DND-41 (cell line): ENCODE measurements around the gene RYR2.
A peak's percentile ranks its signal among the peaks of the same experiment; 100 is the strongest.

Experiments
- ATAC-seq: fragments of 200-7000 bp; cut with Tn5 transposase; 3 replicates; pipeline ENCODE4 v1.9.1; 2021; ENCODE audit warnings: low read depth; ENCODE audit not compliant: insufficient read depth
- DNase-seq: peaks from one replicate; pipeline ENCODE4 v3.0.0-alpha.2; 2020
- H2AFZ ChIP-seq: 2 replicates; pipeline ENCODE4 v1.6.0; 2012; ENCODE audit warnings: low read depth, low read length
- H3K27ac ChIP-seq: 2 replicates; pipeline ENCODE4 v1.5.1; 2012; ENCODE audit warnings: low read length, inconsistent platforms
- H3K27me3 ChIP-seq: fragments of 200-600 bp; sonication (generic); 2 replicates; pipeline ENCODE4 v1.6.0; 2012; ENCODE audit warnings: low read length, mild to moderate bottlenecking, inconsistent platforms; ENCODE audit not compliant: insufficient read depth, poor library complexity
- H3K36me3 ChIP-seq: 2 replicates; pipeline ENCODE4 v1.5.1; 2012; ENCODE audit warnings: low read length, inconsistent platforms; ENCODE audit not compliant: insufficient read depth
- H3K4me1 ChIP-seq: 2 replicates; pipeline ENCODE4 v1.5.1; 2012; ENCODE audit warnings: mild to moderate bottlenecking, low read length; ENCODE audit not compliant: insufficient read depth
- H3K4me2 ChIP-seq: 2 replicates; pipeline ENCODE4 v1.6.0; 2012; ENCODE audit warnings: mild to moderate bottlenecking, moderate library complexity, low read length, inconsistent platforms; ENCODE audit not compliant: insufficient read depth
- H3K4me3 ChIP-seq, 2 experiments: fragments of 200-600 bp in 1 of 2; shearing (Covaris generic) in 1 of 2; 2 replicates each; pipeline ENCODE4 v1.5.1; 2012 to 2016; ENCODE audit warnings: inconsistent platforms in 2 of 2, low read length in 2 of 2, mild to moderate bottlenecking in 2 of 2, low read depth in 1 of 2, moderate library complexity in 1 of 2
- H3K79me2 ChIP-seq: 2 replicates; pipeline ENCODE4 v1.6.0; 2012; ENCODE audit warnings: low read length, inconsistent platforms; ENCODE audit not compliant: insufficient read depth
- H3K9ac ChIP-seq: 2 replicates; pipeline ENCODE4 v1.6.0; 2012; ENCODE audit warnings: low read depth, mild to moderate bottlenecking, inconsistent platforms, low read length, moderate library complexity
- H3K9me3 ChIP-seq: 2 replicates; pipeline ENCODE4 v1.5.1; 2012; ENCODE audit warnings: low read length, moderate library complexity, mild to moderate bottlenecking, inconsistent platforms; ENCODE audit not compliant: insufficient read depth, severe bottlenecking
- H4K20me1 ChIP-seq: 2 replicates; pipeline ENCODE4 v1.6.0; 2012; ENCODE audit warnings: low read length; ENCODE audit not compliant: insufficient read depth
- CTCF ChIP-seq: IDR thresholded peaks from 2 replicates; pipeline ENCODE4 v1.5.1; 2012; ENCODE audit warnings: borderline replicate concordance, low read length, moderate library complexity, mild to moderate bottlenecking; ENCODE audit not compliant: poor library complexity, severe bottlenecking; ENCODE audit errors: extremely low read depth
- EZH2 ChIP-seq: IDR thresholded peaks from 3 replicates; pipeline ENCODE4 v1.6.1; 2012; ENCODE audit warnings: borderline replicate concordance, low read depth, mild to moderate bottlenecking, moderate library complexity, low read length, inconsistent platforms; ENCODE audit not compliant: severe bottlenecking

Gene RYR2

GRCh38 chr1:237730826-237731350, 688.9 kb downstream of the RYR2 start:
- Histone ChIP-seq H3K4me2 (no peak overlapping the region), H3K27ac (no peak overlapping the region), H3K36me3 (no peaks in the 10 kb centered on the region), H3K9ac (no peak overlapping the region), H3K79me2 (no peaks in the 10 kb centered on the region), H3K4me1 (no peaks in the 10 kb centered on the region), H3K27me3 (no peaks in the 10 kb centered on the region), H2AFZ (no peak overlapping the region), H4K20me1 (no peaks in the 10 kb centered on the region), H3K4me3 (no peak overlapping the region), H3K9me3 (no peaks in the 10 kb centered on the region)
- TF ChIP-seq CTCF (no peak), EZH2 (no peak)
- no peak for ATAC-seq
- DNase-seq, result no peak

DNA sequence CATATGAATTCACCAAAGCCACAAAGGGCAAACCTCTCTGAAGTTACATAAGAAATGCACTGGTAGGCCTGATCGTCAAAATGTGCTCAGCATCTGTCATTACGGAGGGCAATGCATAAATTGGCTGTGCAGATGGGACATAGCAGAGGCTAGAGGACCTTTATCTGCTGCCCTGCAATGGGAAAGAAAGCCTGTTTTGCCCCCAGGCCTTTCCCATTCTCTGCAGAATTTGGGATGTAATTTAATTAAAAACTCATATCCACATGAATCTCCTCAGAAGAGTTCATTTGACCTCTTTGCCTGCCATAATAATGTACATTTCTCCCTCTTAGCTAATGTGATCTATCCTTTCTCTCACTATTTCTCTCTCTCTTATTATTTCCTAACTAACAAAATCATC, 690.7 kb downstream of the RYR2 start:
- H2AFZ ChIP-seq, result no peak overlapping the region
- H3K9me3 ChIP-seq, result no peaks in the 10 kb centered on the region
- H4K20me1 ChIP-seq, result no peaks in the 10 kb centered on the region
- H3K79me2 ChIP-seq, result no peaks in the 10 kb centered on the region
- DNase-seq, result no peak
- no peak overlapping the region for H3K9ac ChIP-seq
- no peaks in the 10 kb centered on the region for H3K36me3 ChIP-seq
- ATAC-seq, result no peak
- peaks cover 18% of the 10 kb centered on the region for H3K4me1 ChIP-seq
- H3K27me3 ChIP-seq, result no peaks in the 10 kb centered on the region
- TF ChIP-seq EZH2 (no peak), CTCF (no peak)
- H3K4me3 ChIP-seq, result no peak overlapping the region
- H3K27ac ChIP-seq, result no peak overlapping the region
- no peak overlapping the region for H3K4me2 ChIP-seq

- H3K27ac ChIP-seq, result peak overlapping the region; percentile 77
- H3K4me3 ChIP-seq, result peak overlapping the region in 1 of 2 experiments; percentile 37; a peak in 1 of 4 replicates
- H2AFZ ChIP-seq, result peak overlapping the region; percentile 74
- DNase-seq, result peak; percentile 69
- H3K9ac ChIP-seq, result no peak overlapping the region; the same call in 1 of the 2 replicates
- H4K20me1 ChIP-seq, result no peaks in the 10 kb centered on the region
- H3K79me2 ChIP-seq, result no peaks in the 10 kb centered on the region
- H3K36me3 ChIP-seq, result no peaks in the 10 kb centered on the region
- H3K4me1 ChIP-seq, result peaks cover 22% of the 10 kb centered on the region
- peak; percentile 69 for TF ChIP-seq CTCF
- TF ChIP-seq EZH2, result no peak
- no peaks in the 10 kb centered on the region for H3K27me3 ChIP-seq
- ATAC-seq, result peak; percentile 98
- peak overlapping the region; percentile 52 for H3K4me2 ChIP-seq
- H3K9me3 ChIP-seq, result no peaks in the 10 kb centered on the region
Measured at GRCh38 chr1:237736372-237737029, 694.5 kb downstream of the RYR2 start.
